Activated T-cell treated with anti-CD3 and anti-CD28 coated beads for 1 hour (primary cell): ENCODE measurements around the gene S1PR3.

Source experiments
- DNase-seq: peaks from one replicate; pipeline ENCODE4 v3.0.0-alpha.2; 2020; ENCODE audit warnings: low read depth

S1PR3 gene

DNA sequence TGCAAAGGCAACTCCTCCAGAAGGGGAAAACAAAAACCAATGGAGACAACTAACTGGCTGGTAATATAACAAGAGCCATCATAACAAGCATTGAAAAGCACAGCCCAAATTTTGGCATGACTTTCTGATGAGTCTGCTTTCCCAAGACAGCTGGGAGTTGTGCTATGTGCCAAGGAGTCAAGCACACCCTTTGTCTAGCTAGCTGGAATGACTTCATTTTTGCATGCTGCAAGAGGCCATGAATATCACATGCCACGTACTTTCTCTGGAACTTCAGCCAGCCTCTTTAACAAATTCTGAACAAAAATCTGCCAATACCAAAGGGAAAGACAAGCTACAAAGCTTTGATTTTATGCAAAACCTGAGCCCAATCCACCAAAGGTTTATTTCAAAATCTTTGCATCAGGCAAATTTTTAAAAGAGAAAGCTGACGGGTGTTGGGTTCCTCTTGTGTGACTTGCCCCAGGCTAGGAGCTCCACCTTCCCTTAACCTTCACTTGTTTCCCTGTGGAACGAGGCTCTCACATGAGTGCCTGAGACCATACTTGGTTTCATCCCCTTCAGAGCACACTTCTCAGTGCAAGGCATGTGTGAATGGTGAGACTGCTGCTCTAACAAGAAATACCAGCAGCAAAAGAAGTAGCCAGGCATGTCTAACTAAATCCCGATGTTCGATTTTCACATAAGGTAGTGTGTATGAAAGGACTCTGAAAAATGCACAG lies 47.3 kb downstream of the S1PR3 start:
- DNase-seq = no peak

DNA sequence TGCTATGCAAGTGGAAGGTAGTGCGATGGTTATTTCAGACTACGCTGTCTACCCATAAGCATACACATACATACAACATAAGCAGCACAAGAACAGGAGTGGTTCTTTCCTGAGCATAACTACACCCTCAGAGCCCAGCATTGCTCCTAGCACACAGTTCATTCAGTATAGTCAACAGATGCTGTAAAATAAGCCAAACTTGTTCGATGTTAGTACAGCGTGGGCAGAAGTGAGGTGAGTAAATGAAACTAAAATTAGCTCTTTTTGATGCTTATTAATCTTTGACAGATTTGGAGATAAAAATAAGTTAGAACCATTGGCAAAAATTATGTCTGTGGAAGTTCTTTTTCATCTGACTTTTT lies 47.8 kb downstream of the S1PR3 start:
- DNase-seq = no peak

DNA sequence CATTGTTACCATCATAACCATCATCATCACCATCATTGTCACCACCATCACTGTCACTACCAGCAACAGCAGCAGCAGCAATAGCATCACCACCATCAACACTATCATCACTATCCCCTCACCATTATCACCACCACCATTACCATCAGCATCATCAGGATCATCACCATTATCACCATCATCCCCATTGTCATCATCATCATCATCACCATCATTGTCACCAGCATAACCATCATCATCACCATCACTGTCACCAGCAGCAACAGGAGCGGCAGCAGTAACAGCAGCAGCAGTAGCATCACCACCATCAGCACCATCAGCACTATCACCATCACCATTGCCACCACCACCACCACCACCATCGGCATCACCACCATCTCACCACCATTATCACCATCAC lies 48.4 kb downstream of the S1PR3 start:
- DNase-seq = no peak

DNA sequence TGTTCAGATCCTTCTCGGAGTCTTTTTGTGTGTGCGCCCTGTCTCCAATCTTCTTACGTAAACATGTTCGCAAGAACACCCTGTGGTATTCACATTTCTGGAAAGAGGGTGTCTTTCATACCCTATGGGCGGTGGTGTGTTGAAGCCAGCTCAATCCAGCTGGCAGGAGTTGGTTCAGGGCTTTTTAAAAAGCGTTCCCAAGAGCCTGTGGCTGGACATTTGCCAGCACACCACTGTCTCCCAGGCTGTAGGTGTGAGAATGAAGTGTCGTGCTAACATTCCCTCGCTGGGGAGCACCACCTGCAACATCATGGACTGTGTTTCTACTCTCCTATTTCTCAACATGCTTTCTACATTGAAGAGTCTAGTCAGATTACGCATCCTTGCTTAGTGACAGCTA lies 51.7 kb downstream of the S1PR3 start:
- DNase-seq = no peak

DNA sequence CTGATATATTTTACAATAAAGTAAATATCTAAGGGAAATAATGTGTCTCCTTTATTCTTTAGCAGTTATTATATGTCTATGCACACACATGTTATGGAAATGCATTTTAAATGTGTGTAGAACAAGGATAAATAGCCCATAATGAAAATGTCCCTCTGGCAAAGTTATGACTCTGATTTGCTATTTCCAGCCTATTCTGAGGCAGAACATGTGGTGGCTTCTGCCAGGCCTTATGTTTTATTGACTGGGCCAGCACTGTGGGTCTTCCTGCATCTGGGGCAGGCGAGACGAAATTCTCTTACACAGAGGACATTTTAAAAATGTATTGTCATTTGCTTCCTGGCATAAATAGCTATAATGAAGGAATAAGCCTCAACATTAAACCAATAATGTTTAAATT lies 52.8 kb downstream of the S1PR3 start:
- DNase-seq = no peak

DNA sequence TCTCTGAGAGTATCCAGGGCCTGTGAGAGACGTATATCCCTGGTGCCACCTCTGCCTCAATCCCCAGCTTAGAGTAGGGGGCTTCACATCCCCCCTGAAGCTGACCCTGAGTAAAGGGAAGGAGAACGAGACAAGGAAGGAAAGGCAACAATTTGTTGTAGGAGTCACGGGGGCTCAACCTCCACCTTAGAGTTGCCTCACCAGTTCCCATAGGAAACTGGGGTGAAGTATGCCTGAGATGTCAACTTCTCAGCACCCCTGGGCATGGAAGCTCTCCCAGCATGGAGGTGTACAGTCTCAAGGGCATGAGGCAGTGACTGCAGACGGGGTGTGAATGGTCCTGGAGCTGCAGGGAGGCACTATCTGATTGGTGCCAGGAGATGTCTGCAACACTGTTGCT lies 53.6 kb downstream of the S1PR3 start:
- no peak for DNase-seq

DNA sequence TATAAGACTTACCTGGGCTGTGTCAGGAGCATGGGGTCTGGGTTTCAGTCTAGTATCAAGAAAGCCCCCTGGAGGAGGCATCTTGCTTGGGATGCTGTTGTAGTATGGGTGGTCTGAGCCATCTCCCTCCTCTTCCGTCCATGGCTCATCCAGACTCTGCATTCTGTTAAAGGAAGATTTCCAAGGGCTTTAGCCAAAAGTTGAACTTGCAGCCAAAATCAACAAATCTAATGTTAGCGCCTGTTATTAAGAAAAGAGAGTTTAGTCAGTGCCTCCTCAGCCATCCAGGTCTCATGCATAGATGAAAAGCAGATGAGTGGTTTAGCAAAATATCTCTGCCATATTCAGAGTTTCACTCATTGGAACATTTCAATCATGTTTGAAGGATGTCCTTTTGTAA lies 55.6 kb downstream of the S1PR3 start:
- DNase-seq = no peak

DNA sequence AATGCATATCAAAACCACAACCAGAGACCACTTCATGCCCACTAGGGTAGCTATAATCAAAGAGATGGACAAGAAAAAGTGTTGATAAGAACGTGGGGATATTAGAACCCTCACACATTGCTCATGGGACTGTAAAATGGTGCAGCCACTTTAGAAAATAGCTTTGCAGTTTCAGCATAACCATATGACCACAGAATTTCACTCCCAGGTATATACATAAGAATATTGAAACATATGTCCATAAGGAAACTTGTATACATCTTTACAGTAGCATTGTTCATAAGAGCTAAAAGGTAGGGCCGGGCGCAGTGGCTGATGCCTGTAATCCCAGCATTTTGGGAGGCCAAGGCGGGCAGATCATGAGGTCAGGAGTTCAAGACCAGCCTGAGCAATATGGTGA lies 56.4 kb downstream of the S1PR3 start:
- no peak for DNase-seq

DNA sequence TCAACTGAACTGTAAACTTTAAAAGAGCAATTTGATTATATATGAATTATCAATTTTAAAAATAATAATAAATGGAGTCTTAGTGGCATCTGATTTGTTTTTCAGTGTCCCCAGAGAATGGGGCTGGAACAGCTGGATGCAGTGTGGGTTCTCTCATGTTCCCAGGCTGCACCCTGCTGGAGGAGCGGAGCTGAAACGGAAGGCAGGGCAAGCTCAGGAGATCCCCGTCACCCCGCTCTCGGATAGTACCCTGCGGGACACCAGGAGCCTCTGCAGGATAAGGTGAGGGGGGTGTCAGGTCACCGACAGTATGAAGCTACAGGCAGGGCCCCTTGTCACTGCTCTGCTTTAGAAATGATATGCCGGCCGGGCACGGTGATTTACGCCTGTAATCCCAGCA lies 57.3 kb downstream of the S1PR3 start:
- DNase-seq = no peak

DNA sequence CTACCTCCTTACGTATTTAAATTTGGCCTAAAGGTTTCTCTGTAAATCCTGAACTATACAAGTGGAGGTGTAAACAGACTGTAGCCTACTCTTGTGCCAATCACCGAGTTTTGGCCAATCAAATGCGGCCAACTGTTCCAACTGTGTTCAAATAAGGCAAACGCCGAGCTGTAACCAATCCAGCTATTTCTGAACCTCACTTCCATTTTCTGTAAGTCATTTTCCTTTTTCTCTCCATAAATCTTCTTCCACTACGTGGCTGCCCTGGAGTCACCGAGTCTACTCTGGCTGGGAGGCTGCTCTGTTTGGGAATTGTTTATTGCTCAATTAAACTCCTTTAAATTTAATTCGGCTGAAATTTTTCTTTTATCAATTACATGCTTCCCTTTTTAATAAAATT lies 58.4 kb downstream of the S1PR3 start:
- no peak for DNase-seq

DNA sequence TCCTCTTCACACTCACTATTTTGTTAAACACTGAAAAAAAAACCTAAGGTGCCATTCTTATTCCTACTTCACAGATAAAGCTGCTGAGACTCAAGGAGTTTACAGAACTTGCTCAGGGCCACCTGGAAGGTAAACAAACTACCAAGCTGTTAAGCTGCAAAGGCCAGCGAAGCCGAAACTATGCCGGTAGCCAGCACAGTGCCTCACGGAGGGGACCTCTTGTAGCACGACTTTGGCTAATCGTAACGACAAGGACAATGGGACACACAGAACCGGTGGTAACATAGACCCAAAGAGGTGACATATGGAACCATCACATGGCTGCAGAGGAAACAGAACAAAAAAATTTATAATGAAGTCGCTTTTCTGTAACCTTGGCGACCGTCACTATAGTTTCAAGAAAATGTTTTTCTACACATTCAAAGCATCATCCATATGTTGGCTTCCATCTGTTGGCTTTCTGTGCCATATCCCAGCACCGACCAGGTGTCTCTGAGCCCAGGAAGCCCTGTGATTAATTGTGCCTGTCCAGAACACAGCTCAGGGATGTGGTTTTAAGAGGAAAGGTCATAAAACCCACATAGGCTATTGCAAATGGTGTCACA lies 60.3 kb downstream of the S1PR3 start:
- DNase-seq = no peak

DNA sequence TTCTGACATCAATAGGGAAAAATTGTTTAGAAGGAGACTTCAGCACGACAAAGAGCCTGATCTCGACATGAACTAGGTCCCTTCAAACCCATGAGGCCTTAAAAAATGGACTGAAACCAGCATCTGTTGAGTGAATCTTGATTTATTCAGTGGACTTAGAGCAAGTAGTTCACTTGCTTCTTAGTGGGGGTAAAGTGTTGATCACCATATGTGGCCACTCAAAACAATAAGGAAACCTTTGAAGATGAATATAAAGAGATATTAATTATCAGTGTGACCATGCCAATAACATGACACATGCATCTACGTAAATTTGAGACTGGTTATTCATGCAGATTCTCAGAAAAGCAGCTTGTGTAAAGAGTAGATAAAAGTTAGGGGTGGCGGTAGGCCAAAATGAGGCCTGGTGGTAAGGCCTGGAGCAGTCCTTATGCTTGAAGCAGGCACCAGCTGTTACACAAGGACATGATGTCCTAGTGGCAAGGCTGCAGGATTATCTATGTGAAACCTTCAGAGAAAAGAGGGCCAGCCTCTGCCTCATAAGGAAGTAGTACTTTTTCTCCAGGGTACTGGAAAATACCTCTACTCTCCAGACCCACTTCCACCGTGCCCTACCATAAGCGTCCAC lies 61.3 kb downstream of the S1PR3 start:
- DNase-seq = no peak

DNA sequence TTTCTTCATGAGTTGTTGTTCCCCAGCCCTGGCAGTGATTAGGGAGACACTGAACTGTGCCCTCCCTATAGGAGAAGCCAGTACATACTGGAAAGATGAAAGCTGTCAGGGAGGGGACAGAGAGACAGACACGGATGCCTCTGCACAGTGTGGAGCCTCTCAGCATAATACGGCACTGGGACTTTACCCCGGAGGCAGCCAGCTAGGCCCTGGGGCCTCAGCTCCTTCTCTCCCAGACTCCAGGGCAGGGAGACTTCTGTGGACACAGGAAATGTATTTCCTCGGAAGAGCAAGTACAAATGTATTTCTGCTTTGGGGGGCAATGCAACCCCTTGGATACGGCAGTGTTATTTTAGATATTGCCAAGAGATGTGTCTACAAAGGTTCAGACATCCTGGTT lies 62.0 kb downstream of the S1PR3 start:
- no peak for DNase-seq
